ENCODE results near the gene PXDC1. TPM values are rescaled to one million over a fixed set of nuclear protein-coding genes. Genes with fewer than 3 reads are reported as not detected.

The PXDC1 gene
- total RNA-seq, 1 experiment from 2014 or later: 36.2 TPM

DNA sequence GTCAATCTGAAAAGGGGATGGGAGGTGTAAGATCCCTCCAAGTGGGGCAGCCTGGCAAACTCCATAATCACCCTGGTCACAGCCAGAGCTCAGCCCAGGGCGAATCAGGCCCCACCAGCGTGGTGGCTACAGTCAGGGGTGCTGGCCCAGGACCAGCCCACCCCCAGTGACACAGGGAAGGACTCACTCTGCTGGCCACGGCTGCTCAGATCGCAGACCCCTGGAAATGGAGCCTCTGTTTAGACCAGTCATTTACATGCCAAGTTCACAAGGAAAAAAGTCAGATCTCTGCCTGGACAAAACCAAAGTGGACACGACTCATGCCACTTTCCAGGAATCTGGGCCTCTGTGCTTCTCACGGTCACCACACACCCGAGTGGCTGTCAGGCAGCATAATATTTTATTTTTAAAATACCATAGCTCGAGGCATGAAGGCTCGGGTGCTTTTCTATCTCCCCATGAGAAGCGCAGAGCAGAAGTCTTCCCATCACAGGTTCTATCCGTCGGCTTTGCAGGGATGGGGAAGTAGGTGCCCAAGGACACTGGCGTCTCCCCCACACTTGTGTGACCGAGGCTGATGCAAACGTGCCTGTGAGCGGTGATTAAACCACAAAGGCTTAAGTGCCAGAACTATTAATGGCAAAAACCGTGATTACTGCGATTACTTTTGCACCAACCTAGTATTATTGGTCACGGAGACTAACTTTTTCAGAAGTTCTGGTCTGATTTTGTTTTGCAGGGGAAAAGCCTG, 13.0 kb downstream of the PXDC1 start:
- in situ Hi-C loops (cut with HindIII; ENCODE audit: low pct_unique_long_range_greater_than_20kb, low sequenced_read_pairs) (no loop called here), intact Hi-C loops (cut with micrococcal nuclease; ENCODE audit: unreplicated experiment) (loop anchor here (10.0 kb wide), 1 partner anchor 284 kb away; the partner anchor contains the start of gene SLC22A23)
- CTCF ChIA-PET: no interaction called here
- ATAC-seq: no peak
- TF ChIP-seq TCF7L2 (IDR thresholded peaks at IDR 0.05; ENCODE audit: low read depth, low read length) (no peak), POLR2AphosphoS5 (IDR thresholded peaks at IDR 0.05; ENCODE audit: low read depth, low read length) (no peak), SIN3A (IDR thresholded peaks at IDR 0.05; ENCODE audit: borderline replicate concordance, insufficient read depth, low read depth, low read length) (no peak)
- TF ChIP-seq, protein P1, sequence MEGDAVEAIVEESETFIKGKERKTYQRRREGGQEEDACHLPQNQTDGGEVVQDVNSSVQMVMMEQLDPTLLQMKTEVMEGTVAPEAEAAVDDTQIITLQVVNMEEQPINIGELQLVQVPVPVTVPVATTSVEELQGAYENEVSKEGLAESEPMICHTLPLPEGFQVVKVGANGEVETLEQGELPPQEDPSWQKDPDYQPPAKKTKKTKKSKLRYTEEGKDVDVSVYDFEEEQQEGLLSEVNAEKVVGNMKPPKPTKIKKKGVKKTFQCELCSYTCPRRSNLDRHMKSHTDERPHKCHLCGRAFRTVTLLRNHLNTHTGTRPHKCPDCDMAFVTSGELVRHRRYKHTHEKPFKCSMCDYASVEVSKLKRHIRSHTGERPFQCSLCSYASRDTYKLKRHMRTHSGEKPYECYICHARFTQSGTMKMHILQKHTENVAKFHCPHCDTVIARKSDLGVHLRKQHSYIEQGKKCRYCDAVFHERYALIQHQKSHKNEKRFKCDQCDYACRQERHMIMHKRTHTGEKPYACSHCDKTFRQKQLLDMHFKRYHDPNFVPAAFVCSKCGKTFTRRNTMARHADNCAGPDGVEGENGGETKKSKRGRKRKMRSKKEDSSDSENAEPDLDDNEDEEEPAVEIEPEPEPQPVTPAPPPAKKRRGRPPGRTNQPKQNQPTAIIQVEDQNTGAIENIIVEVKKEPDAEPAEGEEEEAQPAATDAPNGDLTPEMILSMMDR (IDR thresholded peaks at IDR 0.05): no peak
- TF ChIP-seq, protein P2, sequence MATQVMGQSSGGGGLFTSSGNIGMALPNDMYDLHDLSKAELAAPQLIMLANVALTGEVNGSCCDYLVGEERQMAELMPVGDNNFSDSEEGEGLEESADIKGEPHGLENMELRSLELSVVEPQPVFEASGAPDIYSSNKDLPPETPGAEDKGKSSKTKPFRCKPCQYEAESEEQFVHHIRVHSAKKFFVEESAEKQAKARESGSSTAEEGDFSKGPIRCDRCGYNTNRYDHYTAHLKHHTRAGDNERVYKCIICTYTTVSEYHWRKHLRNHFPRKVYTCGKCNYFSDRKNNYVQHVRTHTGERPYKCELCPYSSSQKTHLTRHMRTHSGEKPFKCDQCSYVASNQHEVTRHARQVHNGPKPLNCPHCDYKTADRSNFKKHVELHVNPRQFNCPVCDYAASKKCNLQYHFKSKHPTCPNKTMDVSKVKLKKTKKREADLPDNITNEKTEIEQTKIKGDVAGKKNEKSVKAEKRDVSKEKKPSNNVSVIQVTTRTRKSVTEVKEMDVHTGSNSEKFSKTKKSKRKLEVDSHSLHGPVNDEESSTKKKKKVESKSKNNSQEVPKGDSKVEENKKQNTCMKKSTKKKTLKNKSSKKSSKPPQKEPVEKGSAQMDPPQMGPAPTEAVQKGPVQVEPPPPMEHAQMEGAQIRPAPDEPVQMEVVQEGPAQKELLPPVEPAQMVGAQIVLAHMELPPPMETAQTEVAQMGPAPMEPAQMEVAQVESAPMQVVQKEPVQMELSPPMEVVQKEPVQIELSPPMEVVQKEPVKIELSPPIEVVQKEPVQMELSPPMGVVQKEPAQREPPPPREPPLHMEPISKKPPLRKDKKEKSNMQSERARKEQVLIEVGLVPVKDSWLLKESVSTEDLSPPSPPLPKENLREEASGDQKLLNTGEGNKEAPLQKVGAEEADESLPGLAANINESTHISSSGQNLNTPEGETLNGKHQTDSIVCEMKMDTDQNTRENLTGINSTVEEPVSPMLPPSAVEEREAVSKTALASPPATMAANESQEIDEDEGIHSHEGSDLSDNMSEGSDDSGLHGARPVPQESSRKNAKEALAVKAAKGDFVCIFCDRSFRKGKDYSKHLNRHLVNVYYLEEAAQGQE (IDR thresholded peaks at IDR 0.05; ENCODE audit: insufficient read depth in 1 of 2, low read depth in 2 of 2, low read length in 1 of 2): no peak
- BruUV-seq (replicated peaks): no TSS peak
- no peak for DNase-seq (ENCODE audit: low read depth, low spot score)
- H3K4me3 ChIP-seq (ENCODE audit: low read depth in 2 of 2, low read length in 2 of 2): no peak overlapping the region
- no peaks in the 10 kb centered on the region for H3K27me3 ChIP-seq (ENCODE audit: control insufficient read depth, insufficient read depth, low read length)
- peaks cover 5% of the 10 kb centered on the region; the same call in 1 of the 2 replicates for H3K9me3 ChIP-seq (ENCODE audit: control insufficient read depth, insufficient read depth, low read depth, low read length)
- no peak overlapping the region for H3K27ac ChIP-seq (ENCODE audit: low read length)
- H3K36me3 ChIP-seq (ENCODE audit: control insufficient read depth, insufficient read depth, low read length): no peaks in the 10 kb centered on the region
- peaks cover 14% of the 10 kb centered on the region for H3K4me1 ChIP-seq (ENCODE audit: control insufficient read depth, insufficient read depth, low read length)
- POLR2A ChIA-PET: no interaction called here

DNA sequence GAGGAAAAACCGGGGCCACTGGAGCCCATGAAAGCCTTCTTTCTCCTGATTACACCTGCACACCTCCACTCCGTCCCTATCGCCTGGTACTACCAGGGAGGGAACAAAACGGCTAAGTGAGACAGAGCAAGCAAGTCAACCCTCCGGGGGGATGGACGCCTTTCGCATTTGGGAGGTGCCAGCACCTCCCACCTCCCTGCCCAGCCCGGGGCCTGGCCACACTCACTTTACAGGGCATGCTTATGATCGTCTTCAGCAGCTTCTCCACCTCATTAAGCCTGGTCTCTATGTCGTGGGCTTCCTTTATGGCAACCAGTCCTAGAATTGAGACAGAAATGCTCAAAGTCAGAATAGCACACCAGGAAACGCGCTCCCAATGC, 13.7 kb downstream of the PXDC1 start:
- DNase-seq (ENCODE audit: low read depth, low spot score): no peak
- Histone ChIP-seq H3K27ac (ENCODE audit: low read length) (no peak overlapping the region), H3K27me3 (ENCODE audit: control insufficient read depth, insufficient read depth, low read length) (no peaks in the 10 kb centered on the region), H3K4me1 (ENCODE audit: control insufficient read depth, insufficient read depth, low read length) (peaks cover 11% of the 10 kb centered on the region; the same call in 1 of the 2 replicates), H3K36me3 (ENCODE audit: control insufficient read depth, insufficient read depth, low read length) (no peaks in the 10 kb centered on the region), H3K4me3 (ENCODE audit: low read depth in 2 of 2, low read length in 2 of 2) (no peak overlapping the region), H3K9me3 (ENCODE audit: control insufficient read depth, insufficient read depth, low read depth, low read length) (peaks cover 5% of the 10 kb centered on the region; the same call in 1 of the 2 replicates)
- intact Hi-C loops (cut with micrococcal nuclease; ENCODE audit: unreplicated experiment) (loop anchor here (10.0 kb wide), 1 partner anchor 283 kb away; the partner anchor contains the start of gene SLC22A23), in situ Hi-C loops (cut with HindIII; ENCODE audit: low pct_unique_long_range_greater_than_20kb, low sequenced_read_pairs) (no loop called here)
- no peak for ATAC-seq
- TF ChIP-seq, protein P1 (IDR thresholded peaks at IDR 0.05): no peak
- no peak for TF ChIP-seq TCF7L2 (IDR thresholded peaks at IDR 0.05; ENCODE audit: low read depth, low read length)
- no peak for TF ChIP-seq POLR2AphosphoS5 (IDR thresholded peaks at IDR 0.05; ENCODE audit: low read depth, low read length)
- no peak for TF ChIP-seq SIN3A (IDR thresholded peaks at IDR 0.05; ENCODE audit: borderline replicate concordance, insufficient read depth, low read depth, low read length)
- TF ChIP-seq, protein P2 (IDR thresholded peaks at IDR 0.05; ENCODE audit: insufficient read depth in 1 of 2, low read depth in 2 of 2, low read length in 1 of 2): no peak
- CTCF ChIA-PET: no interaction called here
- POLR2A ChIA-PET: no interaction called here
- no TSS peak for BruUV-seq (replicated peaks)

Data from Panc1 (cell line).